ENCODE data around the gene BEGAIN.

The BEGAIN gene

DNA sequence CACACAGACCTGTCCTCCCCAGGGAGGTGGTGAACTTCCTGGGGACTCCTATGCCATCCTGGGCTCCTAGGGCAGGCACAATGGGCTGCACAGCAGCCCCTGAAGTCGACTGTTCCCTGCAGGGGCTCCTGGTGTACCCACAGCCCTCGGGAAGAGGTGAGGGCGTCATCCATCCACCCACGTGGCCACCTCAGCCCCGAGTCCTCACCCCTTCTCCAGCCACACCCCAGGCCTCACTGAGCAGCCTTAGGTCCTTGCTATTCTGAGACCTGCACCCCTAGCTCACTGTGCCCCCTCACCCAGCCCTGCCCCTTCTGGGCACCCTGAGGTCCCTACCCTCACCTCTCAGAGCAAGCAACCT lies 38.9 kb downstream of the BEGAIN start:
- DNase-seq = no peak

DNA sequence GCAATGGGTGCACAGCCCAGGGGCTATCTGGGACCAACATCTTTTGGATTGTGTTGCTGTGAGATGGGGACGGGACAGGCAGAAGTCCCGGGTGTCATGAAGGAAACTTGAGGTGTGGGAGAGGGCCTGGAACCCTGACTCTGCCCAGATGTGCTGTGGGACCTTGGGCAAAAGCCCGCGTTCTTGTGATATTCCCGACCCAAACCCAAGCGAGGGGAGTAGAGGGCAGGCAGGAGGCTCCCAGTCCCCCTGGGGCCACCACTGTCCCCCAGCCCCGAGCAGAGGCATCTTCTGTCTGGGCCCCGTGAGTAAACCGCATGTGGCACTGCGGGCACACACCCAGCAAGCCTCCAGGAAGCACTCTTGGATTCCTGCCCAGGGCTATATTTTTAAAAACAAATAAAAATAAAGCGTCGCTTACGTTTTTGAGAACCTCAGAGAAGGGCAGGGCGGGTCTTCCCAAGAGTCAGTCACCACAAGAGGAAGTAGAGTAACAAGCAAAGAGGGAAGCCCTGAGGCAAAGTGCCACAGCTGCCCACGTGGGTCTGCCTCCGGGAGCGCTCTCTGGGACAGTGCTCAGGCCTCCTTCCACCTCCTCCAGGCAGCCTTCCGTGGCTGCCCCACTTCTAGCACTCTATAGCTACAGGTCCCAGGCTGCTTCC lies 39.5 kb downstream of the BEGAIN start:
- DNase-seq = no peak

DNA sequence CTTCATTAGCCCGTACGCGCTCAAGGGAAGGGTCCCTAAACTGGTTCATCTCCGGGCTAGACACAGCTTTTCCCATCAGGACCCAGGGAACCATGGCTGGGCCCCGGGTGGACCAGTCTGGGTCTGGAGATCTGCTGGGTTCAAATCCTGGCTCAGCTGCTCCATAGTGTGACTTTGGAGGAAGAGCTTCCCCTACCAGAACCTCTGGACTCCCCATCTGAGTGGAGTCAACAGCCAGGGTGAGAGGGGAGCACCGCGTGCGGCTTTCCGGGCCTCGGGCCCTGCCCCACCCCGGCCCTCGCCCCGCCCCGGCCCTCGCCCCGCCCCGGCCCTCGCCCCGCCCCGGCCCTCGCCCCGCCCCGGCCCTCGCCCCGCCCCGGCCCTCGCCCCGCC lies 41.2 kb downstream of the BEGAIN start:
- DNase-seq = no peak

DNA sequence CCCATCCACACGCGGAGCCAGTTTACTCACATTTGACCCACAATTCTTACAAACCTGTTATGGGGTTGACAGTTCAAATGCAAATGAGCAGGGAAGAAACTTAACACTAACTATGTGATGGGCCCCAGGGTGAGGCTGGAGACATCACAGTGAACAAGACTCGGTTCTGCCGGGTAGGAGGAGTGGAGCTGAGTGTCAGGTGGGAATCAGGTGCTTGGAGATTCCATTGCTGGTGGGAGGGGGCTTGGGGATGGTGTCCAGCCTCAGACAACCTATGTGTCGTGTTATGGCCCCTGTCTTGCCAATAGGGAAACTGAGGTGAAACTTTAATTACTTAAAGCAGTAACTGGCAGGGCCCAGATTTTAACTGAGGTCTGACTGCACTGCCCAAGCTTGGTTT lies 41.9 kb downstream of the BEGAIN start:
- no peak for DNase-seq

DNA sequence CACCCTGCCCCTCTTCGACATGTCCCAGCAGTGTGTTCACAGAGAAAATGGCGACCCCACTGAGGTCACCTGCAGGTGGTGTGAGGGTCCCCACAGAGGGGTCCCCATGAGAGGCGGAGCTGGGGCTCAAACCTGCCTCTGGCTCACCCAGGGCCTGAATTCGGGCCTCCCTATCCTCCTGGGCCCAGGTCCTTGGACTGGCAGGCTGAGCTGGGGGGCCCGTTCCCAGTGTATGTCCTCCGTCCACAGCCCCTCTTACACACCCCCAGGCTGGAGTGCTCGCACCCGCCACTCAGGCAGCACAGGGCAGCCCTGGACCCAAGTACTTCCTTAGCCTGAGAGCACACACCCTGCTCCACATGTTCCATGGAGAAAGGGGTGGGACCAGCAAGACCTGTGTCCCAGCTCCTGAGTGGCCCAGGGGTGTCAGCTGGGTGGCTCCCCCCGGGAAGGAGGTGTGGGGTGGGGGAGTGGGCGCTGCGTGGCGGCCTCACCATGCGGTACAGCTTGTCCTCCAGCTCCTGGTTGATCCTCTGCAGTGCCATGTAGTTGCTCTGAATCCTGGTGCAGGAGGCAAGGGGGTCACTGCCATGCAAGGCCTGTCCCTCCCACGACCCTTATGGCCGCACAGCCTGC lies 42.6 kb downstream of the BEGAIN start:
- DNase-seq = no peak

DNA sequence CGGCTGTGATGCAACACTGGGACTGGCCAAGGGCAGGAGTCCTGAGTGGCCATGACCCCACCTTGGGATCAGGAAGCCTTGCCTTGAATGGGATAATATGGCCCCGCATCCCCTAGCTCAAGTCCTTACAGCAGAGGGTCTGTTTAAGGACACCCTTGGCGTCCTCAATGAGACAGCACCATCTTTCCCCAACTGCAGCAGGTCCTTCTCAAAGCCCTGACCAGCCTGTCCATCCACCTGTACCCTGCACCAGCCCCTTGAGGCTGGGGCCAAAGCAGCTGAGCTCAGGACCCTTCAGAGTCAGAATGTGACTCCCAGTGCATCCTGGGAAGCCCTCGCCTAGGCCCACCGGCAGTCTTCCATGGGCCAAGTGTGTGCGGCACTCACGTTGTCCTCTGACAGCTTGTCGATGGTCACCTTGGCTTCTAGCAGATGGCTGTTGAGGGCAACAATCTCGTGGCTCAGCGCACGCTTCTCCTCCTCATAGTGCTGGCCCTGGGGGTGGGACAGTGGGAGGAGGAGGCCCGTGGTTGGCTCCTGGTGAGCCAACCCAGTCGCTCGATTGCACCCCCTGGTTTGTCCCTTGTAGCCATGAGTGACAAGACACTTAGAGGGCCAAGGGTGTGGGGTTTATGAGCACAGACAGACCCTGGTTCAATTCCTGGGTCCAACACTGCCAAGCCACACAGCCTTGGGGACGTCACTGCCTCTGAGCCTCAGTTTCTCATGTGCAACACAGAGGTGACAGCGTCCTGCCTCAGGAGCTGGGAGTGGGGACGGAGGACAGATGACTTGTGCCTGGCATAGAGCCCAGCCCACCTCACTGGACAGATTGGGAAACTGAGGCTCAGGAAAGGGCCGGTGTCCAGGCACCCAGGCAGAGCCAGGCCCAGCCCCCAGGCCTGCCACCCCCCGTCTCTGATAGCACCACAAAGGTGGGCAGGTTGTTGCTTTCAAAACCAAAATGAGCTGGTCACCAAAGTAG lies 43.5 kb downstream of the BEGAIN start:
- DNase-seq = no peak

DNA sequence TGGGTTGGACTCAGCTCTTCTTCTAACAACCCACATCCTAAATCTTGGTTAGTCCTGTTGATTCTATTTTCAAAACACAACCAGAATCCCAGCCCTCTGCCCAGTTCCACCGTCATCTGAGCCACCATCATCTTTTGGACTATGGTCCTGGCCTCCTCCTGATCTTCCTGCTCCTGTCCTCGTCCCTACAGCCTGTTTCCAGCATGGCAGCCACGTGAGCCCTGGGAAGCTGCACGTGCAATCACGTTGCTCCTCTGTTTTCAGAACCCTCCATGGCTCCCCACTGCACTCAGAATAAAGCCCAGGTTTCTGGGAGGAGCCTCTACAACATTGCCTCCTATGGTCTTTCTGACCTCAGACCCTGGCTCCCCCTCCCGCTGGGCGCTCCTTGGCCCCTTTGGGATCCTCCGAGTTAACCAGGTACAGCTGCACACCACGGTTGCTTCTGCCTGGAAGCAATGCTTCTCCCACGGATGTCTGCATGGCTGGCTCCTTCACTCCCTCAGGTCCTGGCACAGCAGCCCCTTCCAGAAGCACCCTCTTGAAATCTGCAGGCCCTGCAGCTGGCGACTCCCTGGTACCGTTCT lies 44.5 kb downstream of the BEGAIN start:
- DNase-seq = no peak

DNA sequence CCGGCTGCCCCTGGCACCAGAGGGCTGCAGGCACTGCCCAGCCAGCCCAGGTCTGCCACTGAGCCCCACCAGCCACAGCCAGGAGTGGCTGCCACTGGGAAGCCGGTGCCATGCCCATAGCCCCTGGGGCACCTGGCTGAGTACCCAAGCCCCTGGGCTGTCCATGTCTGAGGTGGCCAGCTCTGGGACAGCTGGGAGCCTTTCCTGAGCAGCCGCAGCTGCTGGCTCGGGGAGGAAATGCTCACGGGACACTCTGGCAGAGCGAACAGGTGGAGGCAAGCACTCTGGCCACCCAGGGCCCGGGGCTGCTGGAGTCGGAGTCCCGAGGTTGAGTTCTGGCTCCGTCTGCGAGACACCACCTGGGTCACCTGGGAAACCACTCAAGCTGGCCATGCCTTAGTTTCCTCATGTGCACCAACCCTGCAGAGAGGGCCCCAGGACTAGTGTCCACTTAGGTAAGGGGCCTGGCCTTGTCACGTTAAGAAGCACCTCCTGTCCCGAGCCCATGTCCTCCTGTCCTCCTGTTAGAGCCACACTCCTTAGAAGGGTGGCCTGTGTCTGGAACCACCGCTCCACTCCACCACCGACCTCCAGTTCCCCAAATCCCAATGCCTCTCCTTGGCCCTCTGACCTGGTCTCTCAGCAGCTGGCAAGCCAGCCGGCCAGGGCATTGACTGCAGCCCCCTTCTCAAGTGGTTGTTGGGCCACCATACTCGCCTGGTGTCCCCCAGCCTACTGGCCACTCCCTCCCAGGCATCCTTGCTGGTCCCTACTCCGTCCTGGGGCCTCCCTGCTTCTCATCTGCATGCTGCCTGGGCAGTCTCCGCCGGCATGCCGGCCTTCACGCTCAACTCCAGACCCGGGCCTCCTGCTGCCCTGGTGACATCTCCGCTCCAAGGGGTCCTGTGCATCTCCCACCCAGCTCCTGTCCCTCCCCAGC lies 45.3 kb downstream of the BEGAIN start:
- no peak for DNase-seq

DNA sequence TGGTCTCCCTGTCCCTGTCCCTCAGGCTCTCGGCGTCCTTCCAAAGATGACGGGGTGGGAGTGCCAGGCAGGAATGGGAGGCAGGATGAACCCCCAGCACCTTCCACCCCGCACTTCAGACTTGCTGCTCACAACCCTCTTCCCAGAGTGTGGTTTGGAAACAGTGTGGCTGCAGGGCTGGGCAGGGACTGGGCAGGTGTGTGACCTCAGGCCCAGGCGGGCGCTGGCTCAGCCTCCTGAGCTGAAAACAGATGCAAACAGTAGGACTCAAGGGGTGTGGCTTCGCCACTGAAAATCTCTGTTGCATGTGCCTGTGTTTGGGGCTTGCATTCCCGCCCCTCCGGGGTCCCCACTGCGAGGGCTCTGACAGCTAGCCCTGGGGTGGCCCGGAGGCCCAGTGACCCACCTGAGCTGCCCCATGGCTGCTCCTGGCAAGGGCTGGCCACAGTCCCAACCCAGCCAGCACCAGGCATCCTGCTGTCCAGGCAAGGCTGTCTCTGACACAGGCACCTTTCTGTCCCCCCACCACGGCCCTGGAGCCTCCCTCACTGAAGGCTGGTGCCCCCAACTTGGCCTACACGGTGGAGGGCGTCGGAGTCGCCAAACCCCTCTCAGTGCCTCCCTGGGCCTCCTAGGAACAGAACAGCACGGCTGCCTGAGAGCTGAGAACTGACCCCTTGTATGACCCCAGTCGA lies 46.1 kb downstream of the BEGAIN start:
- DNase-seq = no peak

DNA sequence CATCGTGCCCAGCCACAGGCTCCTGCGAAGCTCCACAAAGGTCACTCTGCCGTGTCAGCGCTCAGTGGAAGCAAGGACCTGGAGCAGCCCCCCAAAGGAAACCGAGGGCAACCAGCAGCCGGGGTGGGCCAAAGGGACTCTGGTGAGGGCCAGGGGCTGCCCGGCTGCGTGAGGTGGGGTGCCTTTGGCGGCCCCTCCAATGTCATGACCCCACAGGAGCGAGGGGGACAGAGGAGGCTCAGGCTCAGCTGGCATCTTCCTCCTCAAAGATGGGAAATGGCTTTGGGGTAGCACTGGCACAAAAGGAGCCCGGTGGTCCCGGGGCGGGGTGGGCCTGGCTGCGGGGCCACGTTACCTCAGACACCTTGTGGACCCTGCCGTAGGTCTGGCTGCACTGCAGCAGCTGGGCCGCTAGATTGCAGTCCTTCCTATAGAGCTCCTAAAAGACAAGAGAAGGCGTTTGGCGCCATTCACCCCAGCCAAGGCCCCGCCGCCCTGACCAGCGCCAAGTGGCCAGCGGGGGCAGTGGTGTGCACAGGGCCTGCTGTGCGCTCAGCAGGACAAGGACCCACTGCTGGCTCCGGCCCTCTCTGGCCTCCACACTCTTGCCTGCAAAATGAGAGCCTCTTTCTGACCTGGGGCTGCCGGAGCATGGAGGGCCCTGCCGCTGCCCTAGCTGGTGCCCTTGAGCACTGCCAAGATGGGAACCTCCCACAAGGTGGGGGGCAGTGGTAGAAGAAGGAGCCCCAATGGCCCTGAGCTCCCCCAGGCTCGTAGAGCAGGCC lies 46.9 kb downstream of the BEGAIN start:
- no peak for DNase-seq

DNA sequence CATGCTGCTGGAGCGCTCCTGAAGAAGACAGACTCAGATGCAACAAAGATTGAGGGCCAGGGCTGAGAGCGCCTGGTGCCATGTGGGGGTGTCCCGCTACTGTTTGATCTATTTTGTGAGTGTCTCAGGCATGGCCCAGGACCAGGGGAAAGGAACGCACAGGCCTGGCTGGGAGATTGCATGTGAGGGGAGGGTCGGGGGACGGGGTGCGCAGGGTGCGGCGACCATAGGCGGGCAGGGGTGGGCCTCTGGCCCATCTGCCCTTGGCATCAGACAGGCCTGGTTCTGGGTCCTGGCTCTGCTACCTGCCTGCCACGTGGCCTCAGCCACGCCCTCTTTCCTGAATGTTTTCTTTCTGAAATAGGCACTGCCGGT lies 47.5 kb downstream of the BEGAIN start:
- DNase-seq = no peak

DNA sequence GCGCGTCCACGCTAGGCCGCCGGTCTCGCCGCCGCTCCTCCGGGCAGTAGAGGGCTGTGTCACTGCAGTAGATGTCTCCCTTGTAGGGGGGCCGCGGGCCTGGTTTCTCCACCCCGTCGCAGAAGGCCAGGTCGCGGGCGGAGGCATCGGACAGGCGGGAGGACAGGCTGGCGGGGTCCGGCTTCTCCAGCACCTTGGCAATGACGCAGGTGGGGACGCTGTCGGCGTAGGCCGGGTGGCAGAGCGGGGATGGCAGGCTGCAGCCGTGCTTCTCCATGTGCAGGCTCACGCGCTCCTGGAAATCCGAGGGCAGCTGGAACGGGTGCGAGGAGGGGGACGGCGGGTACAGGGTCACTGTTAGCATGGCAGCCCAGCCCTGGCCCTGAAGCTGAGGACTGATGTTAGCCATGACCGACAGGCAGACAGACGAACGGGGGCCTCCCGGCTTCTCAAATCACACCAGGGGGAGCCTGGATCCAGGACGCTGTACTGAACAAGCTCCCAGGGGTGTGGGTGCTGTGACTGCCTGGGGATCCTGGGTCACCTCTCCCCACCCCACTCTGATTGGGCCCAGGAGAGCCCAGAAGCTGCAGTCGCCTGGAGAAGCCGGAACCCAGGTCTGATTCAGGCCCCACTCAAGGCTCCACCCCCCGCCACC lies 48.1 kb downstream of the BEGAIN start:
- DNase-seq = no peak

DNA sequence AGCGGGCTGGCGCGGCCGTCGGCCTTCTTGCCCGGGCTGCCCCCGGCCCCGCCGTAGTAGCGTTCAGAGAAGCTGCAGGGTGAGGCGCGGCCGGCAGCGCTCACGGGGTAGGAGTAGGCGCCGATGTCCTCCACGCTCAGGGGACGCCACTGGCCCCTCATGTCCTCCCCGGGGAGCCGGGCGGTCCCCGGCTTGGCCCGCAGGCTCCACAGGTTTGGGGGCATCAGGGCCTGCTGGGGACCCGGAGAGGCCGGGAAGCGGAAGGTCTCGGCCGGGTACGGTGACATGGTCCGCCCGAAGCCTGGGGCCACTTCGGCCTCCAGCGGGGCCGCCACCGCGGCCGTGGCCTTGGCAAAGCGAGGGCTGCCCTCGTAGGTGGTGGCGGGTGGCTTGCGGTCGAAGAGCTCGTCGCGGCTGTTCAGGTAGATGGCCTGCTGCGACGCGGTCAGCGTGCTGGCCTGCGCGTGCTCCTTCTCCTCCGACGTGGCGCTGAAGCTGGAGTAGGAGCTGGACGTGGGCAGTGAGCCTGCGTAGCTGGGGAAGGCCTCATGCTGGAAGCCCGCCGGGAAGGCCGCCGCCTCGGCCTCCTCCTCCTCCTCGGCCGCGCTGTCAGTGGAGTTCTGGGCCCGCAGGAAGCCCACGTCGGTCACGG lies 48.7 kb downstream of the BEGAIN start:
- no peak for DNase-seq

DNA sequence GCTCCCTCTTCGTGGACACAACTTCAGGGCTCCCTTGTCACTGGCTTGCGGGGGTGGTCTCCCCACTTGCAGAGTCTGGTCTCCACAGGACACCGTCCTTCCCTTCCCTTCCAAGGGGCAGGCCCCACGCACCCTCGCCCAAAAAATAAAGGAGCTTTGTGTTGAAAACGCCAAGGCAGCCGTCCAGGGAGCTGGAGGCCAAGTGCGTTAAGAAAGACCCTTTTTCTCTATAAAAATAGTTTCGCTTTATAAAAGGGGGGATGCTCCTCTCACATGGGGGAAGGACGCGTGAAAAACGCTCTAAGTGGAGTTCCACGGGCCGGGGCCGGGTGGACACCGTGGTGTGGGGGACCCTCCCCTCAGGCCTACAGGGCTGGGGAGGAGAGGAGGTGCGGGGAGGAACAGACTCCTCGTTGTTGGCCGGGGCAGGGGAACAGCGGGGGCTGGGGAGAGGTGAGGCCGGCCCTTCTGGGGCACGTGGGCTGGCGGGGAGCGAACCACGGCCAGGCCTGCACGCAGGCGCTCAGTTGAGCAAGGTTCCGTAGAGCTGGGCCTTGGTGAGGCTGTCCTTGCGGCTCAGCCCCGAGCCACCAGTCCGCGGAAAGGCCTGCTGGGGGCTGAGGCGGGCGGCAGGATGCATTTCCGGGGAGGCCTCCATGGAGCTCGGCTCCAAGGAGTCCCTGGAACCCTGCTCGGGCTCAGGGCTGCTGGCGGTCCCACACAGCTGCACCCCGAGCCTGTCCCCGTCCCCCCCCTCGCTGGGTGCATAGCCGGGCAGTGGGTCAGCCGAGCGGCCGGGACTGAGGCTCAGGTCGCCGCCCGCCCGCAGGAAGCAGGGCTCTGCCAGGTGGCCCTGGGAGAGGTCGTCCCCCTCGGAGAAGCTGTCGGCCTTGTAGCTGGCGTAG lies 49.5 kb downstream of the BEGAIN start:
- no peak for DNase-seq

DNA sequence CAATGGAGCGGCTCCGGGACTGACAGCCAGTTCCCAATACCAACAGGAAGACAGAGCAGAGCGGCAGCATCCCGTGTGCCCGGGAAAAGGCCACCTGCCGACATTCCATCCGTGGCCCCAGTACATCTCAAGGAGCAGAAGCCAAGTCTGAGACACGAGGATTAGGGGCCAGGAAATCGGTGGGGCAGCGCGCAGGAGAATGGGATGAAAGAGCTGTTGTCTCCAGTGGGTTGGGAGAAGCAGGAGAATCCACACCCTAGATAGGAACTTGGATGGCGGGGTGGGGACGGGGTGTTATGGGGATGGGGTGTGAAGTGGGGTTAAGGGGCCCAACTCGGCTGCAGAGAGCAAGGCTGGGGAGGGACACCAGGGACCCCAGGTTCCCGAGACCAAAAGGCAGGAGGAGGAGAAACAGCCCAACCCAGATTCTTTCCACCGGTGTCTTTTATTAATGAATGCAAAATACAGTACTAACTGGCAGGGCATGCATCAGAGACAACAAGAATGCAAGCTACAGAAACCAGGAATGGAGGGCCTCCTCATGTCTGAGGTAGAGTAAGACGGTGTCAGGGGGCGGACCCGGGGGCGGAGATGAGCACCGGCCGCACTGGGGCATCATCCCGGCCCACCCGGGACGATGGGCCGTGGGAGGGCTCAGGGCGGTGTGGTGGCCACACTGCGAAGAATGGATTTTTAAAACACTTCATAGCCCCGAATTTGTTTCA lies 50.3 kb downstream of the BEGAIN start:
- no peak for DNase-seq

DNA sequence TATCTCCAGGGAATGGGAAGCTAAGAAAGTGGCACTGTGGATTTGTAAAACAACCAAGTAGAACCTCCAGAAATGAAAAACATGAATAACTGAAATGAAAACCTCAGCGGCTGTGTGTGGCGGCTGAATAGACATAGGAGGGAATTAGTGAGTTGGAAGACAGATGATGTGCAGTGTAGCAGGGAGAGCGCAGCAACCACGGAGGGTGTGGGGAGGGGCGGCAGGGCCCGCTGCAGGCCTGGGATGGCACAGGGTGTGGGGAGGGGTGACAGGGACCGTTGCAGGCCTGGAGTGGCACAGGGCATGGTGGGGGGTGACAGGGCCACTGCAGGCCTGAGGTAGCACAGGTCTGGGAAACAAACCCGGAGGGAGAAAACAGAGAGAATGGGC lies 51.1 kb downstream of the BEGAIN start:
- DNase-seq = no peak

DNA sequence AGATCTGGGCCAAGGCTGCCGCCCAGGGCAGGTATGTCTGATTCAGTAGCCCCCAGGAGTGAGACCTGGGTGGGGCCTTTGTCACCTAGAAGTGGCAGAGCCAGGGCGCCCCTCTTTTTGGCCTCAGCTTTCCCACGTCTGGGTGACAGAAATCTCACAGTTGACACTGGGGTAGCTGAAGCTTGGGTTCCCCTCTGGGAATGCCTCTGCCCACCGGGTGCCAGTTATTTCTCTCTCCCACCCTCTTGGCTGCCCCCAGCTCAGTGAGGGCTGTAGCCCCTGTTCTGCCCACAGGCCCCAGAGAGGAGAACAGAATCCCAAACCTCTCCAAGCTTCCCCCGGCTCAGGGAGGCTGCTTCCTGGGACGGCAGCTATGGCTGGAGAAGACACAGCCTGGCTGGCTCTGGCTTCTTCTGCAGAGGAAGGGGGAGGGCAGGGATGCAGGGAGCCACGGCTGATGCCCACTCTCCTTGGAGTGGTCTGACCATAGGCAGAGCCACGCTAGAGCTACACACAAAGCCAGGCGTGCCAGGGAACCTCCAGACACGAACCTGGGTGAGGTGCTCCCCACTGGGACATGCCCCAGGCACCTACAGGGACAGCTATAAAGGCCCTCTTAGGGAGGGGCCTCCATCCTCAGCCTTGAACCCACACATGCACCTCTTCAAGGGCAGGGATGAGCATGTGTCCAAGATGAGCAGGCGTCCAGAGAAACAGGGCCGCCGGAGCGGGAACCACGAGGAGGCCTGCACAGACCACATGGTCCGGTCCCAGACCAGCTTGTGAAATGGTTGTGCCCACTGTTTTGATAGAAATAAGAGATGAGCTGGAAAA lies 51.7 kb downstream of the BEGAIN start:
- DNase-seq = no peak

Data from NK-92 treated with Interleukin-12 subunit alpha and Interleukin-12 subunit beta, amount 100 ng/mL, for 24 hours (cell line).